HG03175 (cell line): ENCODE data around the gene CRISPLD2.

Source experiments
- ATAC-seq: cut with Tn5 transposase; IDR thresholded peaks from one replicate; pipeline ENCODE4 v1.9.1; 2021; ENCODE audit warnings: mild to moderate bottlenecking, moderate library complexity; ENCODE audit not compliant: unreplicated experiment

The CRISPLD2 gene

GRCh38 chr16:84795329-84796053 lies 24.3 kb upstream of the CRISPLD2 start:
- ATAC-seq = no peak

GRCh38 chr16:84800158-84800978 lies 19.4 kb upstream of the CRISPLD2 start:
- ATAC-seq = no peak

DNA sequence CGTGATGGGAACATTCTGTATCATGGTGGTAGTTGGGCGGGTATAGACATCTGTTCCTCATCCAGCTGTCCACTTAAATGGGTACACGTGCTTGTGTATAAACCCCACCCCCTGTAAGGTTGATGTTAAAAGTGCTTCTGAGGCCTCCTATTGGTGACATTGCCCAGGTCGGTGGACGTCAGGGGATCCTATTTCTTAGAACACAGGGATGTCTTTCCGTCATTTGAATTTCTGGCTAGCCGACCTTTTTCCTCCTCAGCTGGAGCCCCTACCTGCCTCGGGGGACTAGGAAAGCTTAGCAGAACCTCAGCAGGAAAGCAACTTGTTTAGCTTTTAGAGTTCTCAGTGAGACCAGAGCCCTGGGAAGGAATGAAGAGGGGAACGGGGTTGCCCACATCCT lies 16.6 kb upstream of the CRISPLD2 start:
- ATAC-seq = no peak

- ATAC-seq = no peak
These were observed 15.5 kb upstream of the CRISPLD2 start for GRCh38 chr16:84804326-84804725.

- peak; percentile 55 for ATAC-seq
These were observed 13.4 kb upstream of the CRISPLD2 start for GRCh38 chr16:84806256-84806889.

- no peak for ATAC-seq
These were observed 12.9 kb upstream of the CRISPLD2 start for GRCh38 chr16:84806890-84807258.

DNA sequence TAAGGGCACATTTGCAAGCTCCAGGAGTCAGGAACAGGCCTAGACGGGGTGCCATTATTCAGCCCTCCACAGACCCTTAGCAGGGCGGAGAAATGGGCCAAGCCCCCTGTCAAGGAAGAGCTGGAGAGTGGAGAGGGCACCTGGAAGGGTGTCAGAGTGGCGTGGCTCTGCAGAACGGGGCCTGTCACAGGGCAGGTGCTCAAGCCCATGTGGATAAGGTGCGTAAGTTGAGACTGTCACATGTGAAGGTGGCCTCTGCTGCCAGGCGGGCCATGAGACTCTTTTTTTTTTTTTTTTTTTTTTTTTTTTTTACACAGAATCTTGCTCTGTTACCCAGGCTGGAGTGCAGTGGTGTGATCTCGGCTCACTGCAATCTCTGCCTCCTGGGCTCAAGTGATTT lies 12.0 kb upstream of the CRISPLD2 start:
- no peak for ATAC-seq

DNA sequence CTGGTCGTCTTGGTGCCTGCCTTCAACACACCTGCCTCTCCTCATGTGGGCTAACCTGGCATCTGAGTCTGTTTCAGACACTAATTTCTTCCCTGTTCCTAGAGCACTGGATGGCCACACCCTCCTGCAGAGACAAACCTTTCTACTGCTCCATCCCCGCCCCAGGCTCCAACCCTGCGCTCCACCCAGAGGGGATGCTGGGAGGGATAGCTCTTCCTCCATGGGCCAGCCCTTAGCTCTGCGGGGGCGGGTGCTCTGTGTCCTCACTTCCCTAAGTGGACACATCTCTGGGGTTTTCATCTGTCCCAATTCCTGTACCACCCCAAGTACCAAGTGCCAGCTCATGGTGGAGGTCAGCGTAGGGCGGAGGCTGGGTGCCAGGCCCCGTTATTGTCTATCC lies 11.0 kb upstream of the CRISPLD2 start:
- ATAC-seq = no peak

- no peak for ATAC-seq
These were observed 9.1 kb upstream of the CRISPLD2 start for GRCh38 chr16:84810518-84811273.

DNA sequence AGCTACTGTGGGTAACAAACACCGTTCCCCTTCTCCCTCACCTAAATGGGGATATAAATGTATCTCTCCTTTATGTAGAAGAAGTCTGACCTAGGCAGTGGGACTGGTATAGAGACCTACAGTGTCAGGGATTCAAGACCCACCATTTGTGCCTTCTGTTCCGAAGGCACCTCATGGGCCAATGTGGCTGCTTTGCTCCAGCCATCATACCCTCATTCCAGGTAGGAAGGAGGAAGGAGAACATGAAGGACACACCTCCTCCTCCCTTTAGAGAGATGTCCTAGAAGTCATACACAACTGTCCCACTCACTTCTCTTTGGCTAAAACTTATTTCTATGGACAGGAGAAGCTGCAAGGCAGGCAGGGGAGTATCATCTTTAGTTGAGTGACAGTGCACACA lies 8.3 kb upstream of the CRISPLD2 start:
- no peak for ATAC-seq

DNA sequence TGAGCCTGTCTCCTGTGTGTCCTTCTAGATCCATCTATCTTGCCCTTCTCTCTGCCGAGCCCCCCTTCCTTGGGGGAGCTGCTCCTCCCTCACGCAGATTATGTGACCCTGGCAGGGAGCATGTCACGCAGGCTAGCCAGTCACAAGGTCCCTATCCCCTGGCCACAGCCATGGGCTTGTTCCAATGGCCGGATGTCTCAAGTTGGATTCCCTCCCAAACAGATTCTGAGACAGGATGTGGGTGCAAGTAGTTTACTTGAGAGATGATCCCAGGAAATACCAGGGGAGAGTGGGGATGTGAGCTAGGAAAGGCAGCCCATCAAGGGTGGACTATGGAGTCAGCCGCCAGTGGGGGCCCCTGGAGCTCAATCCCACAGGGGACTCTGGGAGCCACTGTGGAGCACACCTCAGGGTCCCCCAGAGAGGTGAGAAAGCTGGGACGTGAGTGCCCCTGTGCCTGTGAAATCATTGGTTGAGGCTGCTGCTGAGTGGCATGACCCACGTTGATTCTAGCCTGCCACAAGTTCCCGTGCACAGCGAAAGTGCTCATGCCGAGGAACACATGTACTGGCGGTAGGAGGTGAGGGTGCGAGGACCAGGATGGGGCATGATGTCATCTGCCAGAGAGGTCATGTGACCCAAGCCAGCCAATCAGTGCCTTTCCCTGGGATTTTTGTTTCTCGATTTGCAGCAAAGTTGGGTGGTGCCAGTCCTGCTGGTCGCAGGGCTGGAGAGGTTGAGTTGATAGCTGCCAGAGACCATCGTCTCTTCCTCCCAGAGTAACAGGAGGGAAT lies 6.4 kb upstream of the CRISPLD2 start:
- no peak for ATAC-seq

DNA sequence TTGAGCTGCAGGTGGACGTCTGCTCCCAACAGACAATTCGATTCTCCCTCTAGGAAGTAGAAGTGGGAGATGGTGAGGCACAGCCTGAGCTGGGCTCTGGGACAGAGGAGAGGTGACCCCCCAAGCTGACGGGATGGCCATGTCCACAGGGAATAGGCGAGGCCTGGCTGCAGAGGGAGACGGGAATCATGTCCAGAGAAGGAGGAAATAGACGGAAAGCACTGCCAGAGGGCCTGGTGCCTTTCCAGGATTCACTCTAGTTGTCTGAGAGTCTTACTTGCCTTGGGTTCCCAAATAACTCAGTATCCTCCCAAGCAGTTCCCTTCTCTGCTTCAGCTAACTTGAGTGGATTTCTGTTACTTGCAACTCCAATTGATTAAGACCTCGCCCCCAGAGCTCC lies 4.3 kb upstream of the CRISPLD2 start:
- no peak for ATAC-seq

DNA sequence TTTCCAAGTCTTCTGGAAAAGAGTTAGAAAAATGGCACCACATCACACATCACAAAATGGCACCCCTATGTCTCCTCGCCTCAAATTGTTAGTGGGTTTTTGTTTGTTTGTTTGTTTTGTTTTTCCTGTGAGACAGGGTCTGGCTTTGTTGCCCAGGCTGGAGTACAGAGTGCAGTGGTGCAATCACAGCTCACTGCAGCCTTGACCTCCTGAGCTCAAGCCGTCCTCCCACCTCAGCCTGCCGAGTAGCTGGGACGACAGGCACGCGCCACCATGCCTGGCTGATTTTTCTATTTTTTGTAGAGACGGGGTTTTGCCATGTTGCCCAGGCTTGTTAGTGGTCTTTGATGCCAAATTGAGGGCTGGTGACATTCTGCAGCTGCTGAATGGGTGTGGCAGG lies 3.8 kb upstream of the CRISPLD2 start:
- no peak for ATAC-seq

DNA sequence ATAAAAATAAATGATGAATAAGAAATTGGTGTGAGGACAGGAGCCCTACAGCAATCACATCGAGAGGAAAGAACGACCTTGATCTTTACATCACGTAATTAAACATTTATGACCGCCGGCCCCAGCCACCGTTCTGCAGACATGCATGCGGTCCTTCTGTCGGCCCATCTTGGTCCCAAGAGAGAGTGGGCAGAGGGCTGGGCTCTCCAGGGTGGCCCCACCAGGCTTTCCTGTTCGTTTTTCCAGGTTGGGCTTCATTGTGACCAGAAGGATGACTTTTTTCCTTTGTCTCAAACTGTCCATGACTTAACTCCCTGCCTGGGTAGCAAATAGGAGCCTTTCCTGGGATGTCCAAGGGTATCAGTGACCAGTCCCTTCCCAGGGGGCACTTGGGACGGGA lies 3.3 kb upstream of the CRISPLD2 start:
- no peak for ATAC-seq

- ATAC-seq = no peak
These were observed 2.6 kb upstream of the CRISPLD2 start for GRCh38 chr16:84817206-84817605.

- ATAC-seq = no peak
These were observed 2.2 kb upstream of the CRISPLD2 start for GRCh38 chr16:84817613-84818012.

DNA sequence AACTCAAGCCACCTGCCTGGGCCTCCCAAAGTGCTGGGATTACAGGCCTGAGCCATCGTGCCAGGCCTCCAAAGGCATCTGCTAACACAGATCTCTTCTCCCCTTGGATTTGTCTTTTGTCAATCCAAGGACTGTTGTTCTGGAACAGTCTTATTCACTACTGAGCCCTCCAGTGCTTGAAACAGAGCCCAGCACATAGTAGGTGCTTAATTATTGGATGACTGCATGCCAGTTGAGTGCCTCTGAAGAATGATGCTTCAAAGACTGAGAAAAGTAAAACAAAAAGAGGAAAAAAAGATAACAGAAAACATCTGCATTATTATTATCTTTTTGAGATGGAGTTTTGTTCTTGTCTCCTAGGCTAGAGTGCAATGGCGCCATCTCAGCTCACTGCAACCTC lies 1.7 kb upstream of the CRISPLD2 start:
- ATAC-seq = no peak

GRCh38 chr16:84818989-84819643 lies 669 bp upstream of the CRISPLD2 start:
- no peak for ATAC-seq

GRCh38 chr16:84820305-84820684 lies 510 bp downstream of the CRISPLD2 start:
- ATAC-seq = no peak

GRCh38 chr16:84820771-84821170 lies 986 bp downstream of the CRISPLD2 start:
- no peak for ATAC-seq
